Measurements from ENCODE around the gene DAB2IP.

DNA sequence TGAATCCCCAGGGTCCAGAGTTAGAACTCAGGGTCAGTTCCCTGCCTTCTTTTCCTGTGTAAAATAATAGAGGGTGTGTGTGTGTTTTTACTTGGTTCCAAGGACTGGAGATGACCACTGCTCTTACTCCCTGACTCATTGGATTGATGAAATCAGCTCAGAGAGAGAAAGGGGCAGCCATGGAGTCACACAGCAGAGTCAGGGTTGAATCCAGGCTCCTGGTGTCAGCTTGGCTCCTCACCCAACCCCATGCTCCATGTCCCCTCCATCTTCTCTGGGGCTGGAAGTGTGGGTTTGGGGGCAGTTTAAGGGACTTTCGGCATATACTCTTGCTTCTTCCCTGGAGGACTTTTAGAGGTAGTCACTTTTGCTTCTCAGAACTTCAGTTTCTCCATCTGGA is 21.6 kb downstream of the DAB2IP start:
- TF ChIP-seq FOS (IDR thresholded peaks at IDR 0.05; ENCODE audit: low read depth, low read length) (no peak), RCOR1 (IDR thresholded peaks at IDR 0.05; ENCODE audit: insufficient replicate concordance, low read length) (no peak), RAD21 (IDR thresholded peaks at IDR 0.05; ENCODE audit: low read length) (no peak)
